GM18498 (cell line): ENCODE results near the gene OLIG2.

Experiments
- ATAC-seq: cut with Tn5 transposase; IDR thresholded peaks from one replicate; pipeline ENCODE4 v1.9.1; 2021; ENCODE audit warnings: mild to moderate bottlenecking, moderate library complexity; ENCODE audit not compliant: unreplicated experiment

The OLIG2 gene

GRCh38 chr21:33063907-33064622 lies 38.3 kb downstream of the OLIG2 start:
- ATAC-seq = no peak

- ATAC-seq = no peak
Observed at GRCh38 chr21:33064623-33065390, 39.1 kb downstream of the OLIG2 start.

GRCh38 chr21:33067043-33067442 lies 41.3 kb downstream of the OLIG2 start:
- no peak for ATAC-seq

GRCh38 chr21:33067457-33067856 lies 41.7 kb downstream of the OLIG2 start:
- no peak for ATAC-seq

- no peak for ATAC-seq
Observed at GRCh38 chr21:33069243-33069642, 43.5 kb downstream of the OLIG2 start.

GRCh38 chr21:33069645-33069993 lies 43.9 kb downstream of the OLIG2 start:
- no peak for ATAC-seq

- peak; percentile 42 for ATAC-seq
Observed at GRCh38 chr21:33069994-33070743, 44.4 kb downstream of the OLIG2 start, which contains the start of gene OLIG1. OLIG1 (plus strand) TSS chr21:33070141; CDS start chr21:33070247, 106 bp downstream.

GRCh38 chr21:33070744-33070997 lies 44.9 kb downstream of the OLIG2 start:
- peak; percentile 20 for ATAC-seq

GRCh38 chr21:33070998-33071769 lies 45.4 kb downstream of the OLIG2 start:
- ATAC-seq = no peak

- ATAC-seq = no peak
Observed at GRCh38 chr21:33071770-33072306, 46.1 kb downstream of the OLIG2 start.

- ATAC-seq = no peak
Observed at GRCh38 chr21:33073636-33074035, 47.9 kb downstream of the OLIG2 start.

GRCh38 chr21:33075128-33075527 lies 49.4 kb downstream of the OLIG2 start:
- ATAC-seq = no peak

GRCh38 chr21:33075596-33076195 lies 50.0 kb downstream of the OLIG2 start:
- no peak for ATAC-seq

GRCh38 chr21:33076600-33077329 lies 51.0 kb downstream of the OLIG2 start:
- ATAC-seq = no peak
